IMR-90 (cell line): ENCODE data around the gene FAM20C.

Source experiments
- CEBPB ChIP-seq: IDR thresholded peaks from 2 replicates; pipeline ENCODE4 v1.6.1; 2012; ENCODE audit warnings: low read depth, low read length, improper control_type of control experiment
- ELK1 ChIP-seq: fragments of 150-350 bp; IDR thresholded peaks from 2 replicates; pipeline ENCODE4 v1.6.1; 2016; ENCODE audit warnings: low read depth, mild to moderate bottlenecking, low read length, moderate library complexity, borderline replicate concordance
- MXI1 ChIP-seq: IDR thresholded peaks from 2 replicates; pipeline ENCODE4 v1.6.1; 2012; ENCODE audit warnings: low read depth, mild to moderate bottlenecking, low read length, moderate library complexity, borderline replicate concordance
- POLR2A ChIP-seq: IDR thresholded peaks from 2 replicates; pipeline ENCODE4 v1.6.1; 2012; ENCODE audit warnings: mild to moderate bottlenecking, low read depth, low read length
- RAD21 ChIP-seq: IDR thresholded peaks from 2 replicates; pipeline ENCODE4 v1.6.1; 2012; ENCODE audit warnings: low read length, improper control_type of control experiment
- RCOR1 ChIP-seq: IDR thresholded peaks from 2 replicates; pipeline ENCODE4 v1.6.1; 2012; ENCODE audit warnings: mild to moderate bottlenecking, low read length, improper control_type of control experiment; ENCODE audit not compliant: insufficient replicate concordance
- RFX5 ChIP-seq: IDR thresholded peaks from 2 replicates; pipeline ENCODE4 v1.8.0; 2012; ENCODE audit warnings: low read depth, mild to moderate bottlenecking, low read length, moderate library complexity
- SMC3 ChIP-seq: fragments of 150-350 bp; IDR thresholded peaks from 2 replicates; pipeline ENCODE4 v1.6.1; 2016; ENCODE audit warnings: low read depth, mild to moderate bottlenecking, antibody characterized with exemption, low read length, moderate library complexity
- TF ChIP-seq, protein P1 (sequence below): conservative IDR thresholded peaks from 2 replicates; pipeline ENCODE4 v1.5.1; 2012; ENCODE audit warnings: mild to moderate bottlenecking, low read depth, low read length, improper control_type of control experiment
- TF ChIP-seq, protein P2 (sequence below): fragments of 150-350 bp; IDR thresholded peaks from 2 replicates; pipeline ENCODE4 v1.6.1; 2017; ENCODE audit warnings: mild to moderate bottlenecking, antibody characterized with exemption, low read length, low read depth

GRCh38 chr7:292226-292625 is 99.9 kb downstream of the FAM20C start:
- TF ChIP-seq, protein P1, sequence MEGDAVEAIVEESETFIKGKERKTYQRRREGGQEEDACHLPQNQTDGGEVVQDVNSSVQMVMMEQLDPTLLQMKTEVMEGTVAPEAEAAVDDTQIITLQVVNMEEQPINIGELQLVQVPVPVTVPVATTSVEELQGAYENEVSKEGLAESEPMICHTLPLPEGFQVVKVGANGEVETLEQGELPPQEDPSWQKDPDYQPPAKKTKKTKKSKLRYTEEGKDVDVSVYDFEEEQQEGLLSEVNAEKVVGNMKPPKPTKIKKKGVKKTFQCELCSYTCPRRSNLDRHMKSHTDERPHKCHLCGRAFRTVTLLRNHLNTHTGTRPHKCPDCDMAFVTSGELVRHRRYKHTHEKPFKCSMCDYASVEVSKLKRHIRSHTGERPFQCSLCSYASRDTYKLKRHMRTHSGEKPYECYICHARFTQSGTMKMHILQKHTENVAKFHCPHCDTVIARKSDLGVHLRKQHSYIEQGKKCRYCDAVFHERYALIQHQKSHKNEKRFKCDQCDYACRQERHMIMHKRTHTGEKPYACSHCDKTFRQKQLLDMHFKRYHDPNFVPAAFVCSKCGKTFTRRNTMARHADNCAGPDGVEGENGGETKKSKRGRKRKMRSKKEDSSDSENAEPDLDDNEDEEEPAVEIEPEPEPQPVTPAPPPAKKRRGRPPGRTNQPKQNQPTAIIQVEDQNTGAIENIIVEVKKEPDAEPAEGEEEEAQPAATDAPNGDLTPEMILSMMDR = no peak
- TF ChIP-seq POLR2A = no peak
- no peak for TF ChIP-seq SMC3
- TF ChIP-seq RCOR1 = no peak
- TF ChIP-seq RFX5 = no peak
- TF ChIP-seq, protein P2, sequence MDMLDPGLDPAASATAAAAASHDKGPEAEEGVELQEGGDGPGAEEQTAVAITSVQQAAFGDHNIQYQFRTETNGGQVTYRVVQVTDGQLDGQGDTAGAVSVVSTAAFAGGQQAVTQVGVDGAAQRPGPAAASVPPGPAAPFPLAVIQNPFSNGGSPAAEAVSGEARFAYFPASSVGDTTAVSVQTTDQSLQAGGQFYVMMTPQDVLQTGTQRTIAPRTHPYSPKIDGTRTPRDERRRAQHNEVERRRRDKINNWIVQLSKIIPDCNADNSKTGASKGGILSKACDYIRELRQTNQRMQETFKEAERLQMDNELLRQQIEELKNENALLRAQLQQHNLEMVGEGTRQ = no peak
- no peak for TF ChIP-seq MXI1
- no peak for TF ChIP-seq RAD21
- no peak for TF ChIP-seq CEBPB
- TF ChIP-seq ELK1 = no peak
